ENCODE results near the gene RAX2. TPM values are rescaled to one million over a fixed set of nuclear protein-coding genes. Genes with fewer than 3 reads are reported as not detected.

The RAX2 gene
- total and polyA plus RNA-seq, 9 of the 15 experiments (the other 6 are each of a cell fraction or from before 2014, with no cell fraction given): not detected

DNA sequence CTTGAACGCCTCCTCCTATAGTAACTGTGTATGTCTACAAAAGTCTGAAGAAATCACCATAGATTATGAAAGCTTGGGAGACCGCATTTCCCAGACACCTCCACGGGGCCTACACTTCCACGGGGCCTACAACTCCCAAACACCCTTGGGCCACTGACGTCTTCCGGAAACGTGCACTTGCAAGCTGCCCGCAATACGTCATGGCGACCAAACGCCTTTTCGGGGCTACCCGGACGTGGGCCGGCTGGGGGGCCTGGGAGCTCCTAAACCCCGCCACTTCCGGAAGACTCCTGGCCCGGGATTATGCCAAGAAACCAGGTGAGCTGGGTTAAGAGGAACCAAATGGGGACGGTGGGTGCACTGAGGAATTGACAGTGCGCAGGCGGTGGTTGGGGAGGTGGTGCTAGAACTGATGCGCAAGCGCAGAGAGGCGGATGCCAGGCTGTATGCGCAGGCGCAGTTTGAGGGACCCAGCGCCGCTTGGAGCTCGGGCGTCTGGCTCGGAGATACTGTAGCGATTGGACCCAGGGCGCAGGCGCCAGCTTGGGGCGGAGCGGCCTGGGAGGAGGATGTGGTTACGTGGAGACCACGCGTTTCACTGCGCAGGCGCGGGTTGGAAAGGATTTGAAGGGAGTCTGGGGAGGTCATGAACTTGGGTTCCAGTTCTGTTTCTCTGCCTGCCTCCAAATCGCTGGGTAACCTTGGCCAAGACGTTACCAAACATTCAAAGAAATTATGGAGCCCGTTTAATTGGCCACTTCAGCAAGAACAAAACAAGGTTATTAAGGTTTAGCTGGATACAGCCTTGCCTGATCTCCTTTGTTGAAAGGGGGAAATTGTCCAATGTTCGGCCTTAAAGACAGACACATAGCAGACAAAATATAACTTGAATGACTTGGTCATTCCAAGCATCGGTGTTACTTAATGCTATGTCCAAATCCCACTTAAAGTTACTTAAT, 9.2 kb downstream of the RAX2 start, which contains the start of gene MRPL54 (continued):
- TF ChIP-seq NCOA4 (IDR thresholded peaks at IDR 0.05; ENCODE audit: partially characterized antibody) (no peak), DIDO1 (tag; IDR thresholded peaks at IDR 0.05; ENCODE audit: low read depth) (peak; percentile 35; the same call in 1 of the 2 replicates), ASH1L (IDR thresholded peaks at IDR 0.05; ENCODE audit: borderline replicate concordance, low read depth, partially characterized antibody) (peak; percentile 40), VEZF1 (CRISPR knock-in tag; IDR thresholded peaks at IDR 0.05) (no peak; the same call in none of the 2 replicates), PURB (CRISPR knock-in tag; IDR thresholded peaks at IDR 0.05; ENCODE audit: low read depth) (no peak), ZNF282 (CRISPR knock-in tag; IDR thresholded peaks at IDR 0.05) (no peak), ZNF41 (CRISPR knock-in tag; conservative IDR thresholded peaks at IDR 0.05) (no peak), KAT7 (CRISPR knock-in tag; IDR thresholded peaks at IDR 0.05; ENCODE audit: borderline replicate concordance) (no peak; the same call in 1 of the 2 replicates), ZBTB33 (CRISPR knock-in tag; IDR thresholded peaks at IDR 0.05) (no peak), NBN (IDR thresholded peaks at IDR 0.05; ENCODE audit: low read depth) (peak; percentile 75), RBM14 (IDR thresholded peaks at IDR 0.05; ENCODE audit: borderline replicate concordance, insufficient read depth, low read depth, low read length) (no peak), ZNF175 (CRISPR knock-in tag; IDR thresholded peaks at IDR 0.05; ENCODE audit: low read depth) (0 out of 2 replicates have a peak, but pooled peaks have one; percentile 60), CREM (IDR thresholded peaks at IDR 0.05; ENCODE audit: low read depth) (peak; percentile 98), SIRT6 (IDR thresholded peaks at IDR 0.05; ENCODE audit: low read depth, low read length) (no peak), ZNF384 (IDR thresholded peaks at IDR 0.05; ENCODE audit: low read depth, low read length) (no peak), ZBTB8A (IDR thresholded peaks at IDR 0.05; ENCODE audit: partially characterized antibody) (no peak), TAF15 (IDR thresholded peaks at IDR 0.05; ENCODE audit: low read depth, low read length) (no peak), POLR2G (IDR thresholded peaks at IDR 0.05; ENCODE audit: low read depth, low read length) (peak; percentile 93), PCBP1 (IDR thresholded peaks at IDR 0.05; ENCODE audit: low read depth, low read length, poor library complexity, severe bottlenecking) (no peak), SRSF3 (IDR thresholded peaks at IDR 0.05; ENCODE audit: insufficient read depth, low read length) (no peak)
- TF ChIP-seq, protein P1, sequence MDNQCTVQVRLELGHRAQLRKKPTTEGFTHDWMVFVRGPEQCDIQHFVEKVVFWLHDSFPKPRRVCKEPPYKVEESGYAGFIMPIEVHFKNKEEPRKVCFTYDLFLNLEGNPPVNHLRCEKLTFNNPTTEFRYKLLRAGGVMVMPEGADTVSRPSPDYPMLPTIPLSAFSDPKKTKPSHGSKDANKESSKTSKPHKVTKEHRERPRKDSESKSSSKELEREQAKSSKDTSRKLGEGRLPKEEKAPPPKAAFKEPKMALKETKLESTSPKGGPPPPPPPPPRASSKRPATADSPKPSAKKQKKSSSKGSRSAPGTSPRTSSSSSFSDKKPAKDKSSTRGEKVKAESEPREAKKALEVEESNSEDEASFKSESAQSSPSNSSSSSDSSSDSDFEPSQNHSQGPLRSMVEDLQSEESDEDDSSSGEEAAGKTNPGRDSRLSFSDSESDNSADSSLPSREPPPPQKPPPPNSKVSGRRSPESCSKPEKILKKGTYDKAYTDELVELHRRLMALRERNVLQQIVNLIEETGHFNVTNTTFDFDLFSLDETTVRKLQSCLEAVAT (IDR thresholded peaks at IDR 0.05): peak in 1 of 2 experiments; percentile 34; a peak in 1 of 4 replicates

Data from K562 (cell line).